ENCODE data around the gene TGFBR3.

TGFBR3 gene

DNA sequence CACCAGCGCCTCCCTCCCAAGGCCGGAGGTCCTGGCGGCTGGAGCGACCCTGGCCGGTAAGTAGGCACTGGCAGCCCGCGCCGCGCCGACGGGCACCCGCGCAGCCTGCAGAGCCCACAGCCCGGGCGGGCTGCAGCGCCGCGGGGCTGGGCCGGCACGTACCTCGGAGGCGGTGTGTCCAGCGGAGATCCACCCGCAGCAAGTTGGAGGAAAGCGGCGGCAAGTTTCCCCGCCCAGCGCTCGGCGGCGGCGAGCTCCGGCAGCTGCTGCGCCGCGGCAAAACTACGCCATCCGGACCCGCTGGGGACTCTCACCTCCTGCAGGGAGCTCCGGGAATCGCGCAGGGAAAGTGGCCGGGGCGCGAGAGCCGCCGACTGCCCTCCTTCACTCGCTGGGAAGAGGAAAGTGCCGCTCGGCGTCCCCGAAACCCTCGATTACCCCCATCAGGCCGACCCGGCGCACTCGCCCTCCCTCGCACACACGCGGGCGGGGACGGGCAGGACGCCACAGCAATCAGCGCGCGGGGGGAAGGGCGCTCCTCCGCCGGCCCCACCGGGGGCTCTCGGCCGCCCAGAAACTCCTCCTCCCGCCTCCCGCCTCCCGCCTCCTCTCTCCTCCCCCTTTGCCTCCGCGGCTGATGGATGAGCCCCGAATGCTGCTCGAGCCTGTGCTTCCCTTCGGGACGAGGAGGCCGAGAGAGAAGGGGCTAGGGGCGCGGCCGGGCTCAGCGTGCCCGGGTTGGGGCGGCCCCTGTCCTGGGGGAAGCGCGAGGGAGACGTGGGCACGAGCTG is at the start of gene TGFBR3:
TGFBR3 (minus strand) TSS at position 436 of the 791 bp plus-strand sequence. CDS start 24,620 bp downstream, outside the sequence.
- DNase-seq (ENCODE audit: low read depth): peak; percentile 69

DNA sequence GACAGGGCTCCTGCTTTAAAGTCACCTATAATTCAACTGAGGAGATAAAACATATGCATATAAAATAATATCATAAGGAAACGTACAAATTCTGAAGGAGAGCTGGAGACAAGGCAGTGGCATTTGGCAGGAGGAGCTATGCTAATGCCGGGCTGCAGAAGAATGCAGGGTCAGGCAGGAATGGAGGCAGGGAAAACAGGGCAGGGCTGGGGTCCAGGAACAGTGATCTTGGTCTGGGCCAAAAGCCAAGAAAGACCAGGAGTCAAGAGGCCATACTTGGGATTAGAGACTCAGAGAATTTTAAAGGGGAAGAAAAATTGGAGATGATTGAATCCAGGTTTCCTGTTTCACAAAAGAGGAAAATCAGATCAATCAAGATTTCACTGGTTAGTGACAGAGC is 43.3 kb upstream of the TGFBR3 start:
- DNase-seq (ENCODE audit: low read depth): no peak

DNA sequence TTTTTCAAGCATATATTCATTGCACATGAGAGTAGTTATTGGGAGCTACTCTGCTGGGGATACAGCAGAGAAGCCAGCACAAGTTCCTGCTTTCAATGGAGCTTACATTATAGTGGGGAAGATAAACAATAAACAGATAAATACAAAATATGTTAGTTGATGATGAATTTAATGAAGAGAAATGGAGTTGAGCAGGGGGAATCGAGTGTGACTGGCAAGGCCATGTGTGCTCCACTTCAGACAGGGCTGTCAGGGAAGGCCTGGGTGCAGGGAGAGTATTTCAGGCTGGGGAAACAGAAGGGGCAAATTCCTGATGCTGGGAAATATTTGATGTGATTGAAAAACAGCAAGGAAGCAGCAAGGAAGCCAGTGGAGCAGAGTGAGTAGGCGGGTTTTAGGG is 42.1 kb upstream of the TGFBR3 start:
- DNase-seq (ENCODE audit: low read depth): no peak

DNA sequence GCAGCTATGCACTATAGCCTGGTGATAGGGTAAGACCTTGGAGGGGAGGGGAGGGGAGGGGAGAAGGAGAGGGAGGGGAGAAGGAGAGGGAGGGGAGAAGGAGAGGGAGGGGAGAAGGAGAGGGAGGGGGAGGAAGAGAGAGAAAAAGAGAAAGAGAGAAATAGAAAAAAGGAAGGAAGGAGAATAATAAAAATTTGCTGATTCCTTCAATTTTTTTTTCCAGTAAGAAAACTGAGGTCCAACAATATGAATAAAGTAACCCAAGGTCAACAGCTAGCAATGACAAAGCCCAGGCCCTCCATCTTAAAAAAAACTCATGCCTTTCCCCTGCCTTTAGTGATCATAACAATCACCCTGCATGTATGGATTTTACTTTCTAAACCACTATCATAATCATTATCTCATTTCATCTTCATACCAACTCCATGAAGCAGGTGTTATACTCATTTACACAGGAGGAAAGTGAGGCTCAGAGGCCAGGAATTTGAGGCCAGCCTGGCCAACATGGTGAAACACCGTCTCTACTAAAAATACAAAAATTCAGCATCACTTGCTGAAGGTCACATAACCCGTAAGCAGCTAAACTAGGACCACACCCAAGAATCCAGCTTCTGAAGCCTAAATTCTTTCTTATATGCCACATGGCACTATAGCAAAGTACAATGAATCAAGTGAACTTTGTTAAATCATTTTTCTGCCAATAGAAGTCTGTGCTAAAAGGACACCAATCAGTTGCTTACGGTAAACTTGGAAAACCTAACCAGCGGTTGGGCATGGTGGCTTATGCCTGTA is 39.9 kb upstream of the TGFBR3 start:
- no peak for DNase-seq (ENCODE audit: low read depth)

DNA sequence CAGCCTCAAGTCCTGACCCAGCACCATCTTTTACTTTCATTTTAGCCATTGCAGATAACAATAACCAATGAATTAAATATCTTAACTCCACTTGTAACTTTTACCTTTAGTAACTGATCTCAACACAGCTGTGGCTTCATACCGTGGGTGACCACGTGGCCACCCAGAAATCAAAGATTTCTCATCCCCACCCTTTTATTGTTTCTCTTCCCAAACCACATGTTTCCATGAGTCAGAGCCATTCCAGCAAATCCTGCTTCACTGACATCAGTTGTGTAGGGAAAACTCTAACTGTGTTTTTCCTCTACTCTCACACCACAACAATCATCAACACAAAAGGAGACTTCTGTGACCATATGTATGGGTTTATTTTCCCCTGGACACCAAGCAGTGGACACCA is 38.2 kb upstream of the TGFBR3 start:
- no peak for DNase-seq (ENCODE audit: low read depth)

DNA sequence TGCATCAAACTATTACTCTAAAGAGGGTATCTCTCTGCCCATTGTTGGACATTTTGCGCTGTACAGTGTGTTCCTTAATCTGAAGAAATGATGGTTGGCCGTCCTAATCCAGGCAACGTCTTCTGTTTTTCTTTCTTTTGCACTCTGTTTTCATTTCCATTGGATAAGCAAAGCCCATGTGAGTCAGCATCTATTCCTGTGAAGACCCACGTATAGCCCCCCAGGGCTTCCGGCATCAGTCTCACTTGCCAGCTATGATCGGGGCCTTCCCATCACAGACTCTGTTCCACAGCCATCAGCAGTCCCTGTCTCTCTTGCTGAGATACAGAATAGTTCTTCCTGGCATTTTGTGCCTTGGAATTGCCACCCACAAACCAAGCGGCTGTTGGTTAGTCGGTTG is 34.0 kb upstream of the TGFBR3 start:
- DNase-seq (ENCODE audit: low read depth): no peak

DNA sequence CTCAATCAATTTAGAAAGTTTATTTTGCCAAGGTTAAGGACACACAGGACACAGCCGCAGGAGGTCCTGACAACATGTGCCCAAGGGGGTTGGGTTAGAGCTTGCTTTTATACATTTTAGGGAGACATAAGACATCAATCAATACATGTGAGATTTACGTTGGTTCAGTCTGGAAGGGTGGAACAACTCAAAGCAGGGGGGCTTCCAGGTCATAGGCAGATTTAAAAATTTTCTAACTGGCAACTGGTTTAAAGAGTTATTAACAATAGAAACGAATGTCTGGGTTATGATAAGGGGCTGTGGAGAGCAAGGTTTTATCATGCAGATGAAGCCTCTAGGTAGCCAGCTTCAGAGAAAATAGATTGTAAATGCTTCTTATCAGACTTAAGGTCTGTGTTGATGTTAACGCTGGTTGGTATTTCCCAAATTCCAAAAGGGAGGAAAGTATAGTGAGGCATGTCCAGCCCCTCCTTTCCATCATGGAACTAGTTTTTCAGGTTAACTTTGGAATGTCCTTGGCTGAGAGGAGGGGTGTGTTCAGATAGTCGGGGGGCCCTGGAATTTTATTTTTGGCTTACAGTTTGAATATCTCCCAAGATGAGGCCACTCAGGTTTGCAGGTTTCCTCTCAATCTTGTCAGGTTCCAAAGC is 31.0 kb upstream of the TGFBR3 start:
- DNase-seq (ENCODE audit: low read depth): no peak

DNA sequence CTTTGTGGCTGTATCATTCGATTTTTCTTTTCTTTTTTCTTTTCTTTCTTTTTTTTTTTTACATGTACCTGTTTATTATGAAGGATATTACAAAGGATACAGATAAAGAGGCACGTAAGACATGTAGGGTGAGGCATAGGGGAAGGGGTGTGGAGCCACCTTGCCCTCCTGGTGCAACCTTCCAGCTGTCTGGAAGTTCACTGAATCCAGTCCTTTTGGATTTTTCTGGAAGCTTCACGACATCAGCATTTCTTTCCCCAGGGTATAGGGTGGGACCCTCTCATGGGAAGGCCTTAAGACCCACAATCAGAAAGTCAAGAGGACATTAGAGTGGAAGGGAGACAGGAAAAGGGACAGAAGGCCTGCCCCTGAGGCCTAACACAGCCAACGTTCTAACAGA is 30.1 kb upstream of the TGFBR3 start:
- no peak for DNase-seq (ENCODE audit: low read depth)

DNA sequence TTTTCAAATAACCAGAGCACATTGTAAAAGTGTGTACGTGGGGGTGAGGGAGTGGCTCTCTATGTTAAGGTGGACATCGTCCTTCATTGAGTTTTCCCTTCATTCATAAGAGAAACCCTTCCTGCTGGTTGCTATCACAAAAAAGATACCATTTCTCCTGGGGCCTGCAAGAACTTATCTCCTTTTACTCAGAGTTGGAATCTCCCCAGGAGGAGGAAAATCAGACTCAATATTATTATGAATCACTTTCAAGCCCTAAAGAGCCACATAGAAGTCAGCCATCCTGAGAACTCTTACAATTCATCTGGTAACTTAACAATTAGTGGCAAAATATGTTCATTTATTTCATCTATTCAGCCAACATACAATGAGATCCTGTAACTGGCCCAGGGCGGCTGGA is 27.1 kb upstream of the TGFBR3 start:
- DNase-seq (ENCODE audit: low read depth): no peak

DNA sequence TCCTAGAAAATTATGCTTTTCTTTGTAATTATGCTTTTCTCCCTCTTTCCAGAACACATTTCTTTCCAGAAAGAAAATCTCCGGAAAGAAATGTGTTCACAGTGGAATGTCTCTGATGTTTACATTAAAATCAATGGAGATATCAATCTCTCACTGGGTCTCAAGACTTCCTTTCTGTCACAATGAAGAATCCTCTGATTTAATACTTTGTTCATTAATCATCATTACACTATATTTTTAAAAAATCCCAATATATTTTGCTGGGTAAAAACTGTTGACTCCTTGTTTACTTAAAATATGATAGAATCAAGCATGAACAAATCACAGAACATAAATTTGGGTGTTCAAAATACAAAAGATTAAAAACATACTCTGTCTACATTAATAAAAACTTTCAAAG is 26.3 kb upstream of the TGFBR3 start:
- no peak for DNase-seq (ENCODE audit: low read depth)

DNA sequence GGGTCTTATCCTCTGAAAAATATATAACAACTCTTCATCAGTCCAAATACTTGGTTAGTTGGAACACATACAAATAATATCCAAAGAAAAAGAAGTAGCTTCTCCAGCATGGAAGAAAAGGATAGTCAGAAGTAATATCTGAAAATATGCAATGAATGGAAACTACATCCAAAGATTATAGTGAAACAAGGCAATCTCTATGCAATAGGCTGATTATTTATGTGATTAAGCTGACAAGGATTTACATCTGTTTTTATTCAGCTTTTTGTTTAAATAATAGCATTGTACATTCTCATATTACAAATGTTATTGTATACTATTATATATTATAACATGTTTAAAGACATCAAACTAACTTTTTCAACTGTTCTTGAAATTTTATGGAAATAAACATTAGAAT is 15.3 kb upstream of the TGFBR3 start:
- no peak for DNase-seq (ENCODE audit: low read depth)

DNA sequence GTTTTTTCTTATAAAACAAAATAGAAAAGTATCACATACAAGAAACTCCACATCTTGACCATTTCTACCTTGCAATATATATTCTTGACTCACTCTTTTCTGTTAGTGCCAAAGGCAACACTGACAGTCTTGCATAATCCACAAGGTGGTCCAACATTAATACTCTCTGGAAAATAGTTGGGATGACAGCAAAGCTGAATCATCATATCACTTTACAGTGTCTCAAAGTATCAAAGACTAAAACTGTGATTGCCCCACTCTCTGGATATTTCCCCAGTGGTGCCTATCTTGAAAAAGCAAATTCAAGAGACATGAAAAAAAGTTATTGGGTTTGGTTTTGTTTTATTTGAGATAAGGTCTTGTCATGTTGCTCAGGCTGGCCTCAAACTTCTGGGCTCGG is 14.6 kb upstream of the TGFBR3 start:
- DNase-seq (ENCODE audit: low read depth): no peak

DNA sequence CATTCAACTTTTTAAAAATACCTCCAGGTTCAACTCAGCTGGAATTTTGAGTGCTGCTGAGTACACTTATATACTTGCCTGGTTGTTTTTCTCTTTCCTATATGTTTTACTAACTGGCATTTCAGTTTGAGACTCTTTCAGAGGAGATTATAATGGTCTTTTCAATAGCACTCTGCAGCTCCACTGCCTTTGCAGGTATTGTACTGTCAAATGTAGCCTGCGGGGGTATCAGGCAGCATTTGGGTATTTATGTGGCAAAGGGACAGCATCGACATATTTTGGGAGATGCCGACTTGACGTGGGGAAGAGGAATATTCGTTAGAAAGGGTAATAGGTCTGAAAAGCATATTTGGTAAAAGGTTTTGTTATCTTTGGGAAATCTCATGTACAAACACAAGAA is 11.1 kb upstream of the TGFBR3 start:
- DNase-seq (ENCODE audit: low read depth): no peak

DNA sequence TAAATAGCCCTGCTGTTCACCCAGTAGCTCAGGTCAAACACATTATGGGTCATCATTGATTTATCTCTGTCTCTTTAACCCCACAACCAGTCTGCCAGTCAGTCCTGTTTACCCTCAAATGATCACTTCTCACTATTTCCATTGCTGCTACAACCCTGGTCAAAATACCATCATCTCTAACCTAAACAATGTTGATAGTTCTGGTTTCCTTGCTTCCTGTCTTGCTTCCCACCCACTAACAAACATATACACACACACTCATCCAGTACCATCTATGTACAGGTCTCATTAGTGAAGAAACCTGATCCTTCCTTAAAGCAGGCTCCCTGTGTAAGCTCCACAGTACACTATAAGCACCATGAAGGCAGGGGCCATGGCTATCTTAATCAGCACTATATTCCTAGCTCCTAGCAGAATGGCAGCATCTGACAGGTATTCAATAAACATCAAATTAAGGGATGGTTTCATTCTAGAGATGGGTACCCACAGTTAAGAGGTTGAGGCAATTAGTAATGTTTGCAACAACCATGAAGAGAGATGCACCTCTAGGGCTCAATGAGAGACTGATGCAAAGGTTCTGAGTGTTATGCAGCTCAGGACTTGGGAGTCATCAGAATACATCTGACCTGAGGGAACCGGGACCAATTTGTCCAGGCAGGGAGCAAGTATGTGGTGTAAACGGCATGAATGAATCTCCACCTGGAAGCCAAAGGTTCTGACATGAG is 10.0 kb upstream of the TGFBR3 start:
- no peak for DNase-seq (ENCODE audit: low read depth)

DNA sequence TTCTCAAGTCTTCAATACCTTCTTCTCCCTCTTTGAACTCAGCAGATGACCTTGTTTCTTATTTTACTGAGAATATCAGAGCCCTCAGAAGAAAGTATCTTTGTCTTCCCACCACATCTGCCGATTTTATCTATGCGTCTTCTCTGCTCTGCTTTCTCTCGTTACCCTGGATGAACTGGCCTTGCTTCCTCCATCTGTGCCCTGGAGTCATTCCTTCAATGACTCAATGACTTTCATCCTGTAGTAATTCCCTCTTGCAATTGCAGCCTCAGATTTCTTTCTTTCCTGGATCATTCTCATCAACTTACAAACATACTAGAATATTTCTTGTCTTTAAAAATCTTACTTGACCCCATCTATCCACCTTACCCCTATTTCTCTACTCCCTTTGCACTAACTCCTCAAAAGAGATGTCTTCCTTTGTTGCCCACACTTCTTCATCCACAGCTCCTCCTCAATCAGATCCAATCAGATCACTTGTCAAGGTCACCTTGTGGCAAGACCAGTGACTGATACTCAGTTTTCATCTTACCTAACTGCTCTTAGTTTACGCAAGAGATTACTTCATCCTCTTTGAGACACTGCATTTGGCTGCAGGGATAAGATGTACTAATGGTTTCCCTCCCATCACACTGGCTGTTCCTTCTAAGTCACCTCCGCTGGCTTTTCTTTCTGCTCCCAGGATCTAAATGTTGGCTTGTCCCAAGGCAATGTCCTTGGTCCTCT is 8.2 kb upstream of the TGFBR3 start:
- DNase-seq (ENCODE audit: low read depth): no peak

DNA sequence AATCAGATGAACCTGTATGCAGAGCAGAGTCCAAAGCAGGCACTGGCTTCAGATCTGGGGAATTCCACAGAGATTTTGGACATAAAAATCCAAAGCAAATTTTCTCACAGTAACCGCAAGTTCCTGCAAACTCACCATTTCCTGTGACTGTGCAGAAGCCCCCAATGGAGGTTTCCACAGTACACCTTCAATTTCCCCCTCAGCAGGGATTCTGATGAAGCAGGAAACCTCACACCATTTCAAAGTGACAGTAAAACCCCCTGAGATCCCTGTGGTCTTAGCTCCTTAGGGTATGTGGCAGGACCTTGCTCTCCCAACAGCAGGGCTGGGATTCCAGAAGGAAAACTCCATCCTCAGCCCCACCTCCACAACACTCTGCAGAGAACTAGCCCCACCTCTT is 6.0 kb upstream of the TGFBR3 start:
- no peak for DNase-seq (ENCODE audit: low read depth)

DNA sequence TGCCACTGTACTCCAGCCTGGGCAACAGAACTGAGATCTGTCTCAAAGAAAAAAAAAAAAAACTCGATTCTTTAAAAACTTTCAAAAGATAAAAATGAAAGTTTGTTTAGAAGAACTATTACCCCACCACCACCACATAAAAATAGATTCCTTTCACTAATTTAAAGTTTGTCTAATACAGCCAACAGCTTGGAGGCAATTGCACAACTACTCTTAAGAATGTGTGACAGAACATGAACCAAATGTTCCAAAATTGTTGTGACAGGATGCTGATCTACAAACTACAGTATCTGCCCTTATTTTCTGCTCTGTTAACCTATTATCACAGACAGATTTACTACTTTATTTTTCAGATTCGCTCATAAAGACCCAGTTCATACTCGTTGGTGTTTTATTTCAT is 5.5 kb upstream of the TGFBR3 start:
- DNase-seq (ENCODE audit: low read depth): no peak

DNA sequence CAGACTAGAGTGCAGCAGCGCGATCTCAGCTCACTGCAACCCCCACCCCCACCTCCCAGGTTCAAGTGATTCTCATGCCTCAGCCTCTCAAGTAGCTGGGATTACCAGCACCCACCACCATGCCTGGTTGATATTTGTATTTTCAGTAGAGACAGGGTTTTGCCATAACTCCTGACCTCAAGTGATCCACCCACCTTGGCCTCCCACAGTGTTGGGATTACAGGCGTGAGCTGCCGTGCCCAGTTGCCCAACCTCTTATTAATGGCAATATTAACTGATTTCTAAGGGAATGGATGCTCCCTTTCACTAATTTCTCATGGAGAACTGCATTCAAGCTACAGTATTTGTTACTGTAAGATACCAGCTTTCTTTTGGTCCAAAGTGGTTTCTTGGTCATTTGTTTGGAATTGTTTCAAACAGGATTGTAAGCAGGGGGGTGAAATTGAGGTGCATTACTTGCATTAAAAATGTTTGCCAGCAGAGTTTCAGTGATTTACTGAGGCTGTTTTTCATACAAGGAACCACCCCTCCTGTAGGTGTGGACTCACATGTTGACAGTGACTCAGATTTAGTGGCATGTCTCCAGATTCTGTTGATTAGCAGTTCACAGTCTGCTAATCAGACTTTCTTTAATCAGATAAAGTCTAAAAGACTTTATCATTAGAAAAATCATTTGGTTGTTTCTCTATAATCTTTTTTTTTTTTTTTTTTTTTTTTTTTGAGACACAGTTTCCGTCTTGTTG is 3.9 kb upstream of the TGFBR3 start:
- DNase-seq (ENCODE audit: low read depth): no peak

DNA sequence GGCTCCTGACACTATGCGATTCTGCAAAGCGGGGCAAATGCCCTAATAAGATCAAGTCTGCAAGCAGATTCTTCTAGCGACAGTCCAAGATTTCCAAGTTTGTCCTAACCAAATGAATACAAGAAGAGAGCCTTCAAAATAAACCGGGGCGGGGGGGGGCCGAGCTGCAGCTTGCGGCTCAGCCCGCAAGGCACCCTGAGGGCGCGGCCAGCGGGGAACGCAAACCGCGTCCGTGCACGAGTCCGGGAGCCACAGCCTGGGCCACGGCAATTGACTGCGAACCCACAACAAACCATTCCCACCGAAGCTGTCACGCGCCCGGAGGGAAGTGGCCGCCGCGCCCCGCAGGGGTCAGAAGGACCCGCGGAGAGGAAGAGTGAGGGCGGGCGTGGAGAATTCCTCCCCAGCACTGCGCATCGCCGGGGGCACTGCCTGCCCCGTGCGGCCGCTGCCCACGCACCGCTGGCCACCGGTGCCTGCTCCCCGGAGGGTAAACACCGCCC is 687 bp downstream of the TGFBR3 start:
- peak; percentile 9 for DNase-seq (ENCODE audit: low read depth)

DNA sequence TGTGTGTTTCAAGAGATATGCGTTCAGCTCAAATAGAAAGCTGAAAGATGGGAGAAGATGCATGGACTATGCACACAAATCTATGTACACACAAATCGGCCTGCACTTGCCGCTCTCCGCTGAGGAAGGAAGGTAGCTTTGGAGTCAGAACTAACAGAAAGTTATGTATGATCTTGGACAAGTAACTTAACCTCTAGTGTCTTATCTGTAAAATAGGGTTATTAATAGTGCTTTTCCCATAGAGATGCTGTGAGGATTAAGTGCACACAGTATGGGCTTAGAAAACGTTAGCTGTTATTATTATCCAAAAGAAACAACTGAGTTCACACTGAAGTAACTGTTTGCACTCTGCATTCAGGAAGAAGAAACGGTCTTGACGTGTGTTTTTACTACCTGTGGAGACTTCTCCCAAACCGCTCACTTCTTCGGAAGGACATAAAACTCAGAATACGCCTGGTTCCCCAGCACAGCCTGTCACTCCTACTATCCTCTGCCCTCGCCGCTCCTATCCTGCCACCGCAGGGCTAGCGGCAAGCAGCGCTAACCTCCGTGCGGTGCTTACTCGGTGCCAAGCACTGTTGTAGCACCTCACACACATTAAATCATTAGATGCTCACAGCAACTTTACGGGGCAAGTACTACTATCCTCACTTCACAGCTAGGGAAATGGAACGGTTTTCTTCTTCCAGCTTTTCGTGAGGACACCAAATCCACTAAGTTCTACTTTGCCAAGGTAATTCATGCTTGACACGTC is 1.3 kb downstream of the TGFBR3 start:
- DNase-seq (ENCODE audit: low read depth): peak; percentile 25
